GM23248 (cell line): ENCODE results near the gene TENM4.

Experiments
- EZH2 ChIP-seq: fragments of 200-600 bp; sonication (generic); IDR thresholded peaks from 2 replicates; pipeline ENCODE4 v1.6.1; 2018; ENCODE audit warnings: antibody characterized with exemption, mild to moderate bottlenecking; ENCODE audit not compliant: insufficient read depth, poor library complexity, severe bottlenecking
- EZH2phosphoT487 ChIP-seq: fragments of 200-600 bp; sonication (generic); IDR thresholded peaks from 2 replicates; pipeline ENCODE4 v1.6.1; 2018; ENCODE audit warnings: antibody characterized with exemption, moderate library complexity, mild to moderate bottlenecking, low read depth; ENCODE audit not compliant: insufficient read depth

GRCh38 chr11:79071190-79071589 lies 369.6 kb downstream of the TENM4 start:
- TF ChIP-seq EZH2 = no peak
- TF ChIP-seq EZH2phosphoT487 = no peak
